ENCODE results near the gene OR13C2. TPM values are rescaled to one million over a fixed set of nuclear protein-coding genes. Genes with fewer than 3 reads are reported as not detected.

OR13C2 gene
- total RNA-seq, 2 experiments from 2014 or later = not detected

- Histone ChIP-seq H3K4me2 (ENCODE audit: low read length) (no peak within 1 kb of the TSS), H2AFZ (ENCODE audit: low read length) (no peak within 1 kb of the TSS), H4K20me1 (ENCODE audit: insufficient read depth, low read length) (no peaks in the 10 kb centered on the region), H3K79me2 (ENCODE audit: insufficient read depth, low read depth, low read length) (no peaks in the 10 kb centered on the region), H3K9me2 (ENCODE audit: insufficient read depth, low read length) (no peaks in the 10 kb centered on the region), H3K4me1 (ENCODE audit: insufficient read depth, low read length, poor library complexity, severe bottlenecking) (no peaks in the 10 kb centered on the region), H3K36me3 (ENCODE audit: insufficient read depth, low read length) (no peaks in the 10 kb centered on the region), H3K4me3 (ENCODE audit: low read depth, low read length, poor library complexity, severe bottlenecking) (no peak within 1 kb of the TSS), H3K9me3 (ENCODE audit: low read length) (no peaks in the 10 kb centered on the region), H3K27ac (ENCODE audit: low read depth, low read length, poor library complexity, severe bottlenecking) (no peak within 1 kb of the TSS)
- no TSS peak for BruUV-seq (replicated peaks)
- TF ChIP-seq CTCF (conservative IDR thresholded peaks at IDR 0.05; ENCODE audit: low read length) (no peak), EZH2phosphoT487 (IDR thresholded peaks at IDR 0.05; ENCODE audit: borderline replicate concordance, low read depth, low read length) (no peak)
- no peak for DNase-seq (ENCODE audit: low spot score)
- intact Hi-C loops (cut with micrococcal nuclease; ENCODE audit: unreplicated experiment) = no loop called here
- CTCF ChIA-PET (ENCODE audit: unreplicated experiment) = no interaction called here
- POLR2A ChIA-PET = interaction anchor here (0.7 to 1.4 kb wide), 2 partner anchors 163 to 734 kb away, joined by 3 read pairs; no protein-coding TSS in a partner anchor
These were observed 12.7 kb upstream of the OR13C2 start, which contains the start of gene OR13C9 for GRCh38 chr9:104618104-104618503. OR13C9 (minus strand) TSS chr9:104618204; CDS start chr9:104618204, 0 bp downstream.

- H4K20me1 ChIP-seq (ENCODE audit: insufficient read depth, low read length) = no peaks in the 10 kb centered on the region
- DNase-seq (ENCODE audit: low spot score) = no peak
- no peak overlapping the region for H2AFZ ChIP-seq (ENCODE audit: low read length)
- H3K36me3 ChIP-seq (ENCODE audit: insufficient read depth, low read length) = no peaks in the 10 kb centered on the region
- H3K79me2 ChIP-seq (ENCODE audit: insufficient read depth, low read depth, low read length) = no peaks in the 10 kb centered on the region
- TF ChIP-seq CTCF (conservative IDR thresholded peaks at IDR 0.05; ENCODE audit: low read length) (no peak), EZH2phosphoT487 (IDR thresholded peaks at IDR 0.05; ENCODE audit: borderline replicate concordance, low read depth, low read length) (no peak)
- intact Hi-C loops (cut with micrococcal nuclease; ENCODE audit: unreplicated experiment) = no loop called here
- BruUV-seq (replicated peaks) = no TSS peak
- H3K9me3 ChIP-seq (ENCODE audit: low read length) = no peaks in the 10 kb centered on the region
- H3K4me3 ChIP-seq (ENCODE audit: low read depth, low read length, poor library complexity, severe bottlenecking) = no peak overlapping the region
- H3K9me2 ChIP-seq (ENCODE audit: insufficient read depth, low read length) = no peaks in the 10 kb centered on the region
- H3K27ac ChIP-seq (ENCODE audit: low read depth, low read length, poor library complexity, severe bottlenecking) = no peak overlapping the region
- no peaks in the 10 kb centered on the region for H3K4me1 ChIP-seq (ENCODE audit: insufficient read depth, low read length, poor library complexity, severe bottlenecking)
- ChIA-PET CTCF (ENCODE audit: unreplicated experiment) (no interaction called here), POLR2A (no interaction called here)
- H3K4me2 ChIP-seq (ENCODE audit: low read length) = no peak overlapping the region
These were observed 12.0 kb upstream of the OR13C2 start for GRCh38 chr9:104617418-104617817.

DNA sequence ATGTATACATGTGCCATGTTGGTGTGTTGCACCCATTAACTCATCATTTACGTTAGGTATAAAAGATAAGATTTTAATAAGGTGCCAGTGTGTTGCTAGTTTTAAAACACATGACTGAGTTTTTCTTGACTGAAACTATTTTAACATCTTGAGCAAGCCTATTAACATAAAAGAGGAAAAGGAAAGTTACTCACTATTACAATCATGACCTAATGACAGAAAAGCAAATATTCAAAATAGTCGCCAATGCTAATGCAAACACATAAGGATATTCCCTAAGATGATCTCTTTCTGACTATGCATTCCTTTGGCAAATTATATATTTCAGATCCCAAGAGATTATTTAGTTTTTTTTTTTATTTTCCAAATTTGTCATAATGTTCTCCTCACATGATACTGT lies 5.8 kb upstream of the OR13C2 start:
- intact Hi-C loops (cut with micrococcal nuclease; ENCODE audit: unreplicated experiment) = no loop called here
- H3K36me3 ChIP-seq (ENCODE audit: insufficient read depth, low read length) = no peaks in the 10 kb centered on the region
- H3K9me3 ChIP-seq (ENCODE audit: low read length) = no peaks in the 10 kb centered on the region
- BruUV-seq (replicated peaks) = no TSS peak
- DNase-seq (ENCODE audit: low spot score) = no peak
- no peaks in the 10 kb centered on the region for H4K20me1 ChIP-seq (ENCODE audit: insufficient read depth, low read length)
- no peak for TF ChIP-seq CTCF (conservative IDR thresholded peaks at IDR 0.05; ENCODE audit: low read length)
- TF ChIP-seq EZH2phosphoT487 (IDR thresholded peaks at IDR 0.05; ENCODE audit: borderline replicate concordance, low read depth, low read length) = no peak
- no peaks in the 10 kb centered on the region for H3K4me1 ChIP-seq (ENCODE audit: insufficient read depth, low read length, poor library complexity, severe bottlenecking)
- H3K27ac ChIP-seq (ENCODE audit: low read depth, low read length, poor library complexity, severe bottlenecking) = no peak overlapping the region
- H3K4me2 ChIP-seq (ENCODE audit: low read length) = no peak overlapping the region
- H3K9me2 ChIP-seq (ENCODE audit: insufficient read depth, low read length) = no peaks in the 10 kb centered on the region
- H3K79me2 ChIP-seq (ENCODE audit: insufficient read depth, low read depth, low read length) = no peaks in the 10 kb centered on the region
- H2AFZ ChIP-seq (ENCODE audit: low read length) = no peak overlapping the region
- ChIA-PET CTCF (ENCODE audit: unreplicated experiment) (no interaction called here), POLR2A (no interaction called here)
- H3K4me3 ChIP-seq (ENCODE audit: low read depth, low read length, poor library complexity, severe bottlenecking) = no peak overlapping the region

Measured in OCI-LY7 (cell line).